HEK293T (cell line): ENCODE results near the gene IBA57.

Experiments
- ARNT ChIP-seq: fragments of 450-650 bp; IDR thresholded peaks from 2 replicates; pipeline ENCODE4 v1.6.1; 2017; ENCODE audit warnings: mild to moderate bottlenecking
- BHLHE40 ChIP-seq: fragments of 450-650 bp; IDR thresholded peaks from 2 replicates; pipeline ENCODE4 v1.6.1; 2016; ENCODE audit warnings: mild to moderate bottlenecking, moderate library complexity, borderline replicate concordance
- FOXK2 ChIP-seq: fragments of 450-650 bp; IDR thresholded peaks from 2 replicates; pipeline ENCODE4 v1.6.1; 2016; ENCODE audit warnings: mild to moderate bottlenecking
- HDGF ChIP-seq: fragments of 450-650 bp; IDR thresholded peaks from 2 replicates; pipeline ENCODE4 v1.6.1; 2017; ENCODE audit warnings: antibody characterized with exemption, borderline replicate concordance
- L3MBTL2 ChIP-seq: fragments of 450-650 bp; conservative IDR thresholded peaks from 2 replicates; pipeline ENCODE4 v1.6.1; 2016; ENCODE audit warnings: mild to moderate bottlenecking
- TF ChIP-seq, protein P1 (sequence below): fragments of 450-650 bp; IDR thresholded peaks from 2 replicates; pipeline ENCODE4 v1.6.1; 2016

DNA sequence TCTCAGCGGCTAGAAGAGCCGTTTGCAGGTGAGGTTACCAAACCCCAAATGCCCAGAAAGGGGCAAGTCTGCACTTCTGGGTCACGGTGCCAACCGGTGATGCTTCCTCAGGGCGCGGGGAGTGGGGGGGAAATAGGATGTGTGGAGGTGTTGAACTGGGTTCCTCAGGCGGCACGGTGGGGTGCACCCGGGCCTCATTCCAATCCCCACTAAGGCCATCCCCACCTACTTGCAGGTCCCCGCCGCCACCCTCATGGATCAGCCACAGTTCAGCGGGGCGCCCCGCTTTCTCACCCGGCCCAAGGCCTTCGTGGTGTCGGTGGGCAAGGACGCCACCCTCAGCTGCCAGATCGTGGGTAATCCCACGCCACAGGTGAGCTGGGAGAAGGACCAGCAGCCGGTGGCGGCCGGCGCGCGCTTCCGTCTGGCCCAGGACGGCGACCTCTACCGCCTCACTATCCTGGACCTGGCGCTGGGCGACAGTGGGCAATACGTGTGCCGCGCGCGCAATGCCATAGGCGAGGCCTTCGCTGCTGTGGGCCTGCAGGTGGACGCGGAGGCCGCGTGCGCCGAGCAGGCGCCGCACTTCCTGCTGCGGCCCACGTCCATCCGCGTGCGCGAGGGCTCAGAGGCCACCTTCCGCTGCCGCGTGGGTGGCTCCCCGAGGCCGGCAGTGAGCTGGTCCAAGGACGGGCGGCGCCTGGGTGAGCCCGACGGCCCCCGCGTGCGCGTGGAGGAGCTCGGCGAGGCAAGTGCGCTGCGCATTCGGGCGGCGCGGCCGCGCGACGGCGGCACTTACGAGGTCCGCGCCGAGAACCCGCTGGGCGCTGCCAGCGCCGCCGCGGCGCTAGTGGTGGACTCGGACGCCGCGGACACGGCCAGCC is 46.2 kb downstream of the IBA57 start:
- TF ChIP-seq BHLHE40, result no peak
- no peak for TF ChIP-seq HDGF
- no peak for TF ChIP-seq L3MBTL2
- TF ChIP-seq, protein P1, sequence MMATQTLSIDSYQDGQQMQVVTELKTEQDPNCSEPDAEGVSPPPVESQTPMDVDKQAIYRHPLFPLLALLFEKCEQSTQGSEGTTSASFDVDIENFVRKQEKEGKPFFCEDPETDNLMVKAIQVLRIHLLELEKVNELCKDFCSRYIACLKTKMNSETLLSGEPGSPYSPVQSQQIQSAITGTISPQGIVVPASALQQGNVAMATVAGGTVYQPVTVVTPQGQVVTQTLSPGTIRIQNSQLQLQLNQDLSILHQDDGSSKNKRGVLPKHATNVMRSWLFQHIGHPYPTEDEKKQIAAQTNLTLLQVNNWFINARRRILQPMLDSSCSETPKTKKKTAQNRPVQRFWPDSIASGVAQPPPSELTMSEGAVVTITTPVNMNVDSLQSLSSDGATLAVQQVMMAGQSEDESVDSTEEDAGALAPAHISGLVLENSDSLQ, result no peak
- TF ChIP-seq ARNT, result no peak
- no peak for TF ChIP-seq FOXK2
